ENCODE measurements around the gene SPRR2E.
"Not testable (repeated sequence)": the region's sequence is repeated elsewhere in the genome, so short reads cannot be mapped to it uniquely, and the experiment has no call there.

Gene SPRR2E

GRCh38 chr1:153094426-153094825 is at the start of gene SPRR2E:
Gene SPRR2E (minus strand): TSS chr1:153094526. CDS start chr1:153093751, 775 bp downstream.
- no peak for DNase-seq

- DNase-seq = no peak
Observed at GRCh38 chr1:153141377-153141776, 47.1 kb upstream of the SPRR2E start.

- no peak for DNase-seq
Observed at GRCh38 chr1:153140484-153140883, 46.2 kb upstream of the SPRR2E start.

GRCh38 chr1:153133743-153134142 is 39.4 kb upstream of the SPRR2E start:
- DNase-seq = no peak

GRCh38 chr1:153133267-153133666 is 38.9 kb upstream of the SPRR2E start:
- DNase-seq = no peak

GRCh38 chr1:153128688-153129087 is 34.4 kb upstream of the SPRR2E start:
- not testable (repeated sequence) for DNase-seq

- no peak for DNase-seq
Observed at GRCh38 chr1:153127296-153127695, 33.0 kb upstream of the SPRR2E start.

- no peak for DNase-seq
Observed at GRCh38 chr1:153125536-153125935, 31.2 kb upstream of the SPRR2E start.

GRCh38 chr1:153123793-153124192 is 29.5 kb upstream of the SPRR2E start:
- not testable (repeated sequence) for DNase-seq

- DNase-seq = no peak
Observed at GRCh38 chr1:153122831-153123421, 28.6 kb upstream of the SPRR2E start.

- DNase-seq = no peak
Observed at GRCh38 chr1:153120945-153121344, 26.6 kb upstream of the SPRR2E start.

- no peak for DNase-seq
Observed at GRCh38 chr1:153119491-153119971, 25.2 kb upstream of the SPRR2E start.

GRCh38 chr1:153115264-153115663 is 20.9 kb upstream of the SPRR2E start:
- DNase-seq = not testable (repeated sequence)

- DNase-seq = no peak
Observed at GRCh38 chr1:153113416-153113815, 19.1 kb upstream of the SPRR2E start, which contains the start of gene SPRR2F. Gene SPRR2F (minus strand): TSS chr1:153113516. CDS start chr1:153112733, 783 bp downstream.

GRCh38 chr1:153112454-153112853 is 18.1 kb upstream of the SPRR2E start:
- DNase-seq = not testable (repeated sequence)

GRCh38 chr1:153100245-153100644 is 5.9 kb upstream of the SPRR2E start:
- no peak for DNase-seq

- DNase-seq = no peak
Observed at GRCh38 chr1:153099461-153100045, 5.2 kb upstream of the SPRR2E start.

- DNase-seq = no peak
Observed at GRCh38 chr1:153095764-153096163, 1.4 kb upstream of the SPRR2E start.

- no peak for DNase-seq
Observed at GRCh38 chr1:153087652-153088051, 6.7 kb downstream of the SPRR2E start.

- DNase-seq = no peak
Observed at GRCh38 chr1:153081736-153082135, 12.6 kb downstream of the SPRR2E start.

GRCh38 chr1:153072806-153073726 is 21.3 kb downstream of the SPRR2E start:
- no peak for DNase-seq

- DNase-seq = no peak
Observed at GRCh38 chr1:153071511-153071910, 22.8 kb downstream of the SPRR2E start, which contains the start of gene SPRR2B. Gene SPRR2B (minus strand): TSS chr1:153071611. CDS start chr1:153070839, 772 bp downstream.

- DNase-seq = no peak
Observed at GRCh38 chr1:153070243-153070642, 24.1 kb downstream of the SPRR2E start.
